Measurements from ENCODE around the gene PIGM. TPM values are rescaled to one million over a fixed set of nuclear protein-coding genes. Genes with fewer than 3 reads are reported as not detected.
A peak's percentile ranks its signal among the peaks of the same experiment; 100 is the strongest.

The PIGM gene
- total and polyA plus RNA-seq, 8 donors, result 0.76 to 8.7 (median 4.0) TPM

DNA sequence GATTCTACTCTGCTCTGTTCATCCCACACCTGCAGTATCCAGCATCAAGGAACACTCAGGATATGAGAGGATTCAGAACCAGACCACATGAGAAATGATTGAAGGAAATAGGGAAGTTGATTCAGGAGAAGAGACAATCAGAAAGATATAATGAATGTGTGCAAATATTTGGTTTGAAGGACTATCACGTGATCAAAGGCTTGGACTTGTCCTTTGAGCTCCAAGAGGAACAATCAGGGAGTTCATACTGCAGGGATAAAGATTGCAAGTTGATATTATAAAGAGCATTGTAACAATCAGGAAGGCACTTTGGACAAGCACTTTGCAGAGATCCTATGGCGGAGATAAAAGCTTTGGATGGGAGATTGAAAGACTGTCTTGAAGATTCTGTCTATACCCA, 13.9 kb upstream of the PIGM start:
- Histone ChIP-seq H3K27ac (no peak overlapping the region), H3K27me3 (no peaks in the 10 kb centered on the region), H3K9me3 (no peaks in the 10 kb centered on the region), H3K36me3 (no peaks in the 10 kb centered on the region), H3K4me1 (peaks cover 6 to 15% (median 11%) of the 10 kb centered on the region in 4 donors), H3K4me3 (no peak overlapping the region)
- DNase-seq, result no peak
- intact Hi-C loops (cut with DNase I; ENCODE audit: low total_unique reads), result loop anchor here (5.0 kb wide), 1 partner anchor 37 kb away; the partner anchor contains the start of gene KCNJ9
- TF ChIP-seq POLR2A (IDR thresholded peaks at IDR 0.05) (no peak), EP300 (IDR thresholded peaks at IDR 0.05) (no peak), POLR2AphosphoS5 (IDR thresholded peaks at IDR 0.05) (no peak)
- TF ChIP-seq, protein P1, sequence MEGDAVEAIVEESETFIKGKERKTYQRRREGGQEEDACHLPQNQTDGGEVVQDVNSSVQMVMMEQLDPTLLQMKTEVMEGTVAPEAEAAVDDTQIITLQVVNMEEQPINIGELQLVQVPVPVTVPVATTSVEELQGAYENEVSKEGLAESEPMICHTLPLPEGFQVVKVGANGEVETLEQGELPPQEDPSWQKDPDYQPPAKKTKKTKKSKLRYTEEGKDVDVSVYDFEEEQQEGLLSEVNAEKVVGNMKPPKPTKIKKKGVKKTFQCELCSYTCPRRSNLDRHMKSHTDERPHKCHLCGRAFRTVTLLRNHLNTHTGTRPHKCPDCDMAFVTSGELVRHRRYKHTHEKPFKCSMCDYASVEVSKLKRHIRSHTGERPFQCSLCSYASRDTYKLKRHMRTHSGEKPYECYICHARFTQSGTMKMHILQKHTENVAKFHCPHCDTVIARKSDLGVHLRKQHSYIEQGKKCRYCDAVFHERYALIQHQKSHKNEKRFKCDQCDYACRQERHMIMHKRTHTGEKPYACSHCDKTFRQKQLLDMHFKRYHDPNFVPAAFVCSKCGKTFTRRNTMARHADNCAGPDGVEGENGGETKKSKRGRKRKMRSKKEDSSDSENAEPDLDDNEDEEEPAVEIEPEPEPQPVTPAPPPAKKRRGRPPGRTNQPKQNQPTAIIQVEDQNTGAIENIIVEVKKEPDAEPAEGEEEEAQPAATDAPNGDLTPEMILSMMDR (IDR thresholded peaks at IDR 0.05), result no peak
- 49 to 61% (median 57%) methylated on average over 2 of the region's 2 CpGs for WGBS, 5 donors

- Histone ChIP-seq H3K4me3 (no peak overlapping the region), H3K4me1 (peaks cover 6 to 15% (median 11%) of the 10 kb centered on the region in 4 donors), H3K27ac (no peak overlapping the region), H3K36me3 (no peaks in the 10 kb centered on the region), H3K27me3 (no peaks in the 10 kb centered on the region), H3K9me3 (no peaks in the 10 kb centered on the region)
- TF ChIP-seq, protein P1 (IDR thresholded peaks at IDR 0.05), result no peak
- TF ChIP-seq EP300 (IDR thresholded peaks at IDR 0.05), result no peak
- no peak for TF ChIP-seq POLR2A (IDR thresholded peaks at IDR 0.05)
- no peak for TF ChIP-seq POLR2AphosphoS5 (IDR thresholded peaks at IDR 0.05)
- no peak for DNase-seq
- intact Hi-C loops (cut with DNase I; ENCODE audit: low total_unique reads), result no loop called here
Observed at GRCh38 chr1:160043543-160043942, 11.8 kb upstream of the PIGM start.

GRCh38 chr1:160040476-160040875, 8.7 kb upstream of the PIGM start:
- intact Hi-C loops (cut with DNase I; ENCODE audit: low total_unique reads), result no loop called here

GRCh38 chr1:160032165-160032820, 503 bp upstream of the PIGM start:
- H3K27ac ChIP-seq, result peak overlapping the region; percentile 73 to 84 (median 76)
- H3K9me3 ChIP-seq, result no peaks in the 10 kb centered on the region
- no peak for TF ChIP-seq EP300 (IDR thresholded peaks at IDR 0.05)
- TF ChIP-seq, protein P1 (IDR thresholded peaks at IDR 0.05), result no peak
- TF ChIP-seq POLR2AphosphoS5 (IDR thresholded peaks at IDR 0.05), result no peak
- no peak for TF ChIP-seq POLR2A (IDR thresholded peaks at IDR 0.05)
- intact Hi-C loops (cut with DNase I; ENCODE audit: low total_unique reads), result no loop called here
- no peaks in the 10 kb centered on the region for H3K27me3 ChIP-seq
- no peaks in the 10 kb centered on the region for H3K36me3 ChIP-seq
- H3K4me3 ChIP-seq, result peak overlapping the region; percentile 71 to 91 (median 78)
- H3K4me1 ChIP-seq, result peaks cover 10 to 44% (median 30%) of the 10 kb centered on the region in 4 donors
- DNase-seq, result peak in 1 of 2 donors; percentile 30
- WGBS, 5 donors, result 1 to 3% (median 2%) methylated on average over 18 of the region's 18 CpGs

More at GRCh38 chr1:160040476-160040875, 8.7 kb upstream of the PIGM start:
- Histone ChIP-seq H3K27me3 (no peaks in the 10 kb centered on the region), H3K4me3 (no peak overlapping the region), H3K4me1 (no peaks in the 10 kb centered on the region), H3K9me3 (no peaks in the 10 kb centered on the region), H3K36me3 (no peaks in the 10 kb centered on the region), H3K27ac (no peak overlapping the region)
- 83 to 95% (median 88%) methylated on average over 1 of the region's 1 CpG for WGBS, 5 donors
- TF ChIP-seq POLR2AphosphoS5 (IDR thresholded peaks at IDR 0.05) (no peak), POLR2A (IDR thresholded peaks at IDR 0.05) (no peak), EP300 (IDR thresholded peaks at IDR 0.05) (no peak)
- TF ChIP-seq, protein P1 (IDR thresholded peaks at IDR 0.05), result no peak
- no peak for DNase-seq
